Measurements from ENCODE around the gene PRR29.
A peak's percentile ranks its signal among the peaks of the same experiment; 100 is the strongest.
"Not testable (repeated sequence)": the region's sequence is repeated elsewhere in the genome, so short reads cannot be mapped to it uniquely, and the experiment has no call there.

PRR29 gene

DNA sequence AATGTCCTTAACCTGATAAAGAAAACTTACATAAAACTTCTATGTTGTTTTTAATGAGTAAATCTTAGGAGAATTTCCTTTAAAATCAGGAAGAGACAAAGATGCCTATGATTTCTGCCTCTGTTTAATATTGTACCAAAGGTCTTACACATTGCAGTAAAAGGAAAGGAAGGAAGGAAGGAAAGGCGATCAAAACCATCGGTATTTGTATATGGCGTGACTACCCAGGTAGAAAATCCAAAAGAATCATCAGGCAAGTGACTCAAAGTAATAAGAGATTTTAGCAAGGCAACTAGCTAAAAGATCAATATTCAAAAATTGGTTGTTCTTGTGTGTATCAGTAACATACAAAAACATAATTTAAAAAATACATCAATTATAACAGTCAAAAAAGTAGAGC, 18.8 kb downstream of the PRR29 start:
- Histone ChIP-seq H3K27ac (replicated peaks) (no peak overlapping the region), H3K4me3 (replicated peaks; ENCODE audit: insufficient read depth, low read length) (no peak overlapping the region), H3K27me3 (ENCODE audit: insufficient read depth, poor library complexity, severe bottlenecking) (no peaks in the 10 kb centered on the region)
- TF ChIP-seq, protein P1, sequence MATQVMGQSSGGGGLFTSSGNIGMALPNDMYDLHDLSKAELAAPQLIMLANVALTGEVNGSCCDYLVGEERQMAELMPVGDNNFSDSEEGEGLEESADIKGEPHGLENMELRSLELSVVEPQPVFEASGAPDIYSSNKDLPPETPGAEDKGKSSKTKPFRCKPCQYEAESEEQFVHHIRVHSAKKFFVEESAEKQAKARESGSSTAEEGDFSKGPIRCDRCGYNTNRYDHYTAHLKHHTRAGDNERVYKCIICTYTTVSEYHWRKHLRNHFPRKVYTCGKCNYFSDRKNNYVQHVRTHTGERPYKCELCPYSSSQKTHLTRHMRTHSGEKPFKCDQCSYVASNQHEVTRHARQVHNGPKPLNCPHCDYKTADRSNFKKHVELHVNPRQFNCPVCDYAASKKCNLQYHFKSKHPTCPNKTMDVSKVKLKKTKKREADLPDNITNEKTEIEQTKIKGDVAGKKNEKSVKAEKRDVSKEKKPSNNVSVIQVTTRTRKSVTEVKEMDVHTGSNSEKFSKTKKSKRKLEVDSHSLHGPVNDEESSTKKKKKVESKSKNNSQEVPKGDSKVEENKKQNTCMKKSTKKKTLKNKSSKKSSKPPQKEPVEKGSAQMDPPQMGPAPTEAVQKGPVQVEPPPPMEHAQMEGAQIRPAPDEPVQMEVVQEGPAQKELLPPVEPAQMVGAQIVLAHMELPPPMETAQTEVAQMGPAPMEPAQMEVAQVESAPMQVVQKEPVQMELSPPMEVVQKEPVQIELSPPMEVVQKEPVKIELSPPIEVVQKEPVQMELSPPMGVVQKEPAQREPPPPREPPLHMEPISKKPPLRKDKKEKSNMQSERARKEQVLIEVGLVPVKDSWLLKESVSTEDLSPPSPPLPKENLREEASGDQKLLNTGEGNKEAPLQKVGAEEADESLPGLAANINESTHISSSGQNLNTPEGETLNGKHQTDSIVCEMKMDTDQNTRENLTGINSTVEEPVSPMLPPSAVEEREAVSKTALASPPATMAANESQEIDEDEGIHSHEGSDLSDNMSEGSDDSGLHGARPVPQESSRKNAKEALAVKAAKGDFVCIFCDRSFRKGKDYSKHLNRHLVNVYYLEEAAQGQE (IDR thresholded peaks at IDR 0.05; ENCODE audit: insufficient replicate concordance, low read depth): no peak
- no peak for TF ChIP-seq POLR2AphosphoS5 (IDR thresholded peaks at IDR 0.05; ENCODE audit: low read depth)
- TF ChIP-seq GABPA (IDR thresholded peaks at IDR 0.05; ENCODE audit: low read depth): no peak
- TF ChIP-seq, protein P2, sequence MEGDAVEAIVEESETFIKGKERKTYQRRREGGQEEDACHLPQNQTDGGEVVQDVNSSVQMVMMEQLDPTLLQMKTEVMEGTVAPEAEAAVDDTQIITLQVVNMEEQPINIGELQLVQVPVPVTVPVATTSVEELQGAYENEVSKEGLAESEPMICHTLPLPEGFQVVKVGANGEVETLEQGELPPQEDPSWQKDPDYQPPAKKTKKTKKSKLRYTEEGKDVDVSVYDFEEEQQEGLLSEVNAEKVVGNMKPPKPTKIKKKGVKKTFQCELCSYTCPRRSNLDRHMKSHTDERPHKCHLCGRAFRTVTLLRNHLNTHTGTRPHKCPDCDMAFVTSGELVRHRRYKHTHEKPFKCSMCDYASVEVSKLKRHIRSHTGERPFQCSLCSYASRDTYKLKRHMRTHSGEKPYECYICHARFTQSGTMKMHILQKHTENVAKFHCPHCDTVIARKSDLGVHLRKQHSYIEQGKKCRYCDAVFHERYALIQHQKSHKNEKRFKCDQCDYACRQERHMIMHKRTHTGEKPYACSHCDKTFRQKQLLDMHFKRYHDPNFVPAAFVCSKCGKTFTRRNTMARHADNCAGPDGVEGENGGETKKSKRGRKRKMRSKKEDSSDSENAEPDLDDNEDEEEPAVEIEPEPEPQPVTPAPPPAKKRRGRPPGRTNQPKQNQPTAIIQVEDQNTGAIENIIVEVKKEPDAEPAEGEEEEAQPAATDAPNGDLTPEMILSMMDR (IDR thresholded peaks at IDR 0.05; ENCODE audit: insufficient read depth, low read length): no peak
- TF ChIP-seq SPI1 (IDR thresholded peaks at IDR 0.05; ENCODE audit: borderline replicate concordance, low read depth): no peak
- DNase-seq (ENCODE audit: low read depth in 1 of 2, low spot score in 1 of 2): no peak

- H3K27ac ChIP-seq (replicated peaks): no peak overlapping the region
- no peak for TF ChIP-seq GABPA (IDR thresholded peaks at IDR 0.05; ENCODE audit: low read depth)
- TF ChIP-seq, protein P2 (IDR thresholded peaks at IDR 0.05; ENCODE audit: insufficient read depth, low read length): no peak
- TF ChIP-seq POLR2AphosphoS5 (IDR thresholded peaks at IDR 0.05; ENCODE audit: low read depth): no peak
- TF ChIP-seq, protein P1 (IDR thresholded peaks at IDR 0.05; ENCODE audit: insufficient replicate concordance, low read depth): no peak
- no peak for TF ChIP-seq SPI1 (IDR thresholded peaks at IDR 0.05; ENCODE audit: borderline replicate concordance, low read depth)
- no peak for DNase-seq (ENCODE audit: low read depth in 1 of 2, low spot score in 1 of 2)
- H3K4me3 ChIP-seq (replicated peaks; ENCODE audit: insufficient read depth, low read length): no peak overlapping the region
- H3K27me3 ChIP-seq (ENCODE audit: insufficient read depth, poor library complexity, severe bottlenecking): no peaks in the 10 kb centered on the region
Measured at GRCh38 chr17:64017381-64017980, 19.3 kb downstream of the PRR29 start.

GRCh38 chr17:64019551-64019961, 21.4 kb downstream of the PRR29 start:
- not testable (repeated sequence) for H3K27ac ChIP-seq (replicated peaks); H3K27me3 ChIP-seq (ENCODE audit: insufficient read depth, poor library complexity, severe bottlenecking); H3K4me3 ChIP-seq (replicated peaks; ENCODE audit: insufficient read depth, low read length); DNase-seq (ENCODE audit: low read depth in 1 of 2, low spot score in 1 of 2)

DNA sequence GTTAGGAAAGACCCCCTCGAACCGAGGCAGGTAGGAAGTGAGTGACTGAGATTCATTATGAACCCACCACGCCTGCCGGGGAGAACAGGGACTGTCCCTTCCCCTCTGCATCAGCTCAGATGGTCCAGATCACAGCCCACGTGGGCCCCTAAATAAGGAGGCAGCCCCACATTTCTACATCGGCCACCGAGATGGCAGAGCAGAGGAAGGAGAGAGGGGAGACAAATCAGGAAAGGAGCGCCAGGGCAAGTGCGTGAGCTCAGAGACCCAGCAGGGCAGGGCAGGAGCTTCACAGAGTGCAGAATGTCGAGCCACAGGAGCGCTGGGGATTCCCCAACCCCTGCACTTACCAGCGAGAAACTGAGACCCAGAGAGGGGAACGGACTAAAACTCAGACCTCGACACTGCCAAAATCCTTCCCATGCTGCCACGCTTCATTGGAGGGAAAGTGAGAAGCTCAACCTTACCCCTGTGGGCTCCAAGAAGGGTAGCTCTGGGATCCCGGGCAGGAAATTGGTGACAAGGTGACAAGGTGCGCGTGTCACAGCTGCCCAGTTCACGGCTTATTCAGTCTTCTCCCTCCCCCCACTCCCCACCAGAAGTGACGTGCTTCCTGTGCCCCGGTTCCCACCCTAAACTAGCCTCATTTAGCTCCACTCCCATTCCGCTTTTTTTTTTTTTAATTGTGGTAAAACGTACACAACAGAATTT, 22.1 kb downstream of the PRR29 start, which contains the start of gene ICAM2:
TSS of gene ICAM2 (minus strand) at position 578 of the 711 bp plus-strand sequence. CDS start 13,942 bp downstream, outside the sequence.
- H3K27me3 ChIP-seq (ENCODE audit: insufficient read depth, poor library complexity, severe bottlenecking): no peaks in the 10 kb centered on the region
- peak within 1 kb of the TSS; percentile 47 for H3K4me3 ChIP-seq (replicated peaks; ENCODE audit: insufficient read depth, low read length)
- TF ChIP-seq SPI1 (IDR thresholded peaks at IDR 0.05; ENCODE audit: borderline replicate concordance, low read depth) (peak; percentile 10; the same call in 1 of the 2 replicates), POLR2AphosphoS5 (IDR thresholded peaks at IDR 0.05; ENCODE audit: low read depth) (no peak), GABPA (IDR thresholded peaks at IDR 0.05; ENCODE audit: low read depth) (peak; percentile 21; the same call in 1 of the 2 replicates)
- H3K27ac ChIP-seq (replicated peaks): peak within 1 kb of the TSS; percentile 56
- peak; percentile 49 to 63 for DNase-seq (ENCODE audit: low read depth in 1 of 2, low spot score in 1 of 2)

All from HL-60 (cell line).